HepG2 (cell line): ENCODE data around the gene SEC14L5. TPM values are rescaled to one million over a fixed set of nuclear protein-coding genes. Genes with fewer than 3 reads are reported as not detected.
A peak's percentile ranks its signal among the peaks of the same experiment; 100 is the strongest.

Experiments used
- BCLAF1 ChIP-seq: fragments of 450-650 bp; IDR thresholded peaks from 2 replicates; pipeline ENCODE4 v1.6.1; 2017; ENCODE audit warnings: mild to moderate bottlenecking
- CHCHD3 ChIP-seq: sonication (generic); formaldehyde crosslinking; IDR thresholded peaks from 2 replicates; pipeline ENCODE4 v1.8.0; 2022; ENCODE audit warnings: mild to moderate bottlenecking, missing genetic modification reagents, moderate library complexity
- CHD2 ChIP-seq: IDR thresholded peaks from 2 replicates; pipeline ENCODE4 v1.6.1; 2011; ENCODE audit warnings: low read depth, low read length, improper control_type of control experiment
- ETV6 ChIP-seq: sonication (generic); formaldehyde crosslinking; conservative IDR thresholded peaks from 2 replicates; pipeline ENCODE4 v1.4.0; 2020; ENCODE audit warnings: missing genetic modification reagents
- HHEX ChIP-seq: IDR thresholded peaks from 2 replicates; pipeline ENCODE4 v1.6.1; 2016; ENCODE audit warnings: control low read depth
- HNRNPLL ChIP-seq: fragments of 200-400 bp; formaldehyde crosslinking; IDR thresholded peaks from 2 replicates; pipeline ENCODE4 v1.6.1; 2017; ENCODE audit warnings: mild to moderate bottlenecking, low read depth, low read length; ENCODE audit not compliant: poor library complexity, severe bottlenecking
- HOXA3 ChIP-seq: sonication (generic); formaldehyde crosslinking; IDR thresholded peaks from 2 replicates; pipeline ENCODE4 v1.5.0; 2020; ENCODE audit warnings: missing genetic modification reagents
- KLF13 ChIP-seq: sonication (generic); formaldehyde crosslinking; IDR thresholded peaks from 2 replicates; pipeline ENCODE4 v1.4.0; 2020; ENCODE audit warnings: mild to moderate bottlenecking, missing genetic modification reagents
- KMT2A ChIP-seq: sonication (generic); formaldehyde crosslinking; IDR thresholded peaks from 2 replicates; pipeline ENCODE4 v1.4.0; 2020; ENCODE audit warnings: missing genetic modification reagents
- MIER2 ChIP-seq: IDR thresholded peaks from 2 replicates; pipeline ENCODE4 v1.6.1; 2016; ENCODE audit warnings: missing biosample characterization, missing genetic modification reagents
- POGZ ChIP-seq: sonication (generic); formaldehyde crosslinking; IDR thresholded peaks from 2 replicates; pipeline ENCODE4 v1.4.0; 2020; ENCODE audit warnings: mild to moderate bottlenecking, missing genetic modification reagents
- POLR2A ChIP-seq, 2 experiments: IDR thresholded peaks; 2 replicates each; pipeline ENCODE4 v1.6.1; 2011; ENCODE audit warnings: low read depth in 2 of 2, low read length in 2 of 2, mild to moderate bottlenecking in 1 of 2, moderate library complexity in 1 of 2; ENCODE audit not compliant: insufficient read depth in 1 of 2
- PRDM15 ChIP-seq: sonication (generic); formaldehyde crosslinking; IDR thresholded peaks from 2 replicates; pipeline ENCODE4 v1.4.0; 2020; ENCODE audit warnings: missing genetic modification reagents
- RELA ChIP-seq: sonication (generic); formaldehyde crosslinking; IDR thresholded peaks from 2 replicates; pipeline ENCODE4 v1.4.0; 2020; ENCODE audit warnings: missing genetic modification reagents
- SNAPC2 ChIP-seq: sonication (generic); formaldehyde crosslinking; IDR thresholded peaks from 2 replicates; pipeline ENCODE4 v1.8.1; 2022; ENCODE audit warnings: mild to moderate bottlenecking, missing genetic modification reagents
- TP53 ChIP-seq: sonication (generic); formaldehyde crosslinking; conservative IDR thresholded peaks from 2 replicates; pipeline ENCODE4 v1.4.0; 2020; ENCODE audit warnings: missing genetic modification reagents
- ZFP36L1 ChIP-seq: sonication (generic); formaldehyde crosslinking; IDR thresholded peaks from 2 replicates; pipeline ENCODE4 v1.8.0; 2022; ENCODE audit warnings: mild to moderate bottlenecking, missing genetic modification reagents, moderate library complexity
- ZMYM4 ChIP-seq: sonication (generic); formaldehyde crosslinking; IDR thresholded peaks from 2 replicates; pipeline ENCODE4 v1.8.1; 2023; ENCODE audit warnings: mild to moderate bottlenecking, missing genetic modification reagents
- ZNF282 ChIP-seq: fragments of 450-650 bp; IDR thresholded peaks from 2 replicates; pipeline ENCODE4 v1.6.1; 2018; ENCODE audit not compliant: partially characterized antibody
- ZNF329 ChIP-seq: sonication (generic); formaldehyde crosslinking; IDR thresholded peaks from 2 replicates; pipeline ENCODE4 v1.9.0; 2021; ENCODE audit warnings: low read depth, mild to moderate bottlenecking, missing genetic modification reagents
- ZNF451 ChIP-seq: sonication (generic); formaldehyde crosslinking; IDR thresholded peaks from 2 replicates; pipeline ENCODE4 v1.5.0; 2020; ENCODE audit warnings: mild to moderate bottlenecking, missing genetic modification reagents
- ZNF510 ChIP-seq: sonication (generic); formaldehyde crosslinking; IDR thresholded peaks from 2 replicates; pipeline ENCODE4 v1.4.0; 2020; ENCODE audit warnings: low read depth, mild to moderate bottlenecking, missing genetic modification reagents
- ZNF672 ChIP-seq: sonication (generic); formaldehyde crosslinking; IDR thresholded peaks from 2 replicates; pipeline ENCODE4 v1.8.1; 2022; ENCODE audit warnings: missing genetic modification reagents
- polyA plus RNA-seq, 8 experiments: library from polyadenylated mRNA; depleted of rRNA in 3 of 8; stranded (reverse) in 7 of 8; unstranded in 1 of 8; fragments of >200 nt; fragmentation: Illumina TruSeq in 4 of 8; extraction: Trizol in 4 of 8; gene quantifications; 2 replicates each; pipeline versions ENCODE4 v1.2.1 to v1.2.3, GENCODE V29; 2011 to 2016; ENCODE audit warnings: low read depth in 4 of 8, missing spikeins in 1 of 8, mixed read lengths in 1 of 8; ENCODE audit not compliant: insufficient read depth in 1 of 8
- total RNA-seq, 5 experiments: library from RNA; depleted of rRNA; stranded (reverse); fragments of >200 nt; fragmentation: Illumina TruSeq; extraction: Trizol; gene quantifications; 2 replicates each; pipeline ENCODE4 v1.2.3, GENCODE V29; 2016; ENCODE audit warnings: low read depth in 1 of 5
- TF ChIP-seq, protein P1 (sequence below): sonication (generic); formaldehyde crosslinking; IDR thresholded peaks from 2 replicates; pipeline ENCODE4 v1.4.0; 2020; ENCODE audit warnings: missing genetic modification reagents

SEC14L5 gene
- total and polyA plus RNA-seq, 2 of the 13 experiments (the other 11 are each of a cell fraction or from before 2014, with no cell fraction given): 0.40 to 0.42 TPM

GRCh38 chr16:4957720-4958509 lies at the start of gene SEC14L5 (continued):
- TF ChIP-seq RELA (CRISPR knock-in tag): 0 out of 2 replicates have a peak, but pooled peaks have one; percentile 66
- TF ChIP-seq HOXA3 (CRISPR knock-in tag): peak; percentile 52
- TF ChIP-seq ETV6: 0 out of 2 replicates have a peak, but pooled peaks have one; percentile 17
- TF ChIP-seq PRDM15: 0 out of 2 replicates have a peak, but pooled peaks have one; percentile 24
- TF ChIP-seq ZNF510 (CRISPR knock-in tag): no peak
- no peak; the same call in 1 of the 2 replicates for TF ChIP-seq ZNF672 (CRISPR knock-in tag)
- TF ChIP-seq ZNF329 (CRISPR knock-in tag): no peak
- TF ChIP-seq HNRNPLL: peak; percentile 93
- no peak for TF ChIP-seq KMT2A
- TF ChIP-seq SNAPC2 (CRISPR knock-in tag): 0 out of 2 replicates have a peak, but pooled peaks have one; percentile 11
- TF ChIP-seq HHEX (CRISPR knock-in tag): no peak
- peak; percentile 88 for TF ChIP-seq ZMYM4
- TF ChIP-seq MIER2: peak; percentile 97
- TF ChIP-seq ZNF451 (CRISPR knock-in tag): no peak
- no peak for TF ChIP-seq ZFP36L1 (CRISPR knock-in tag)
- TF ChIP-seq CHD2: no peak; the same call in 1 of the 2 replicates
- TF ChIP-seq TP53 (CRISPR knock-in tag): no peak
- TF ChIP-seq ZNF282: no peak
- TF ChIP-seq POLR2A (IDR thresholded peaks at IDR 0.05; ENCODE audit: insufficient read depth in 1 of 2, low read depth in 2 of 2, low read length in 2 of 2): peak; percentile 74 to 85
- 0 out of 2 replicates have a peak, but pooled peaks have one; percentile 12 for TF ChIP-seq POGZ
- TF ChIP-seq, protein P1, sequence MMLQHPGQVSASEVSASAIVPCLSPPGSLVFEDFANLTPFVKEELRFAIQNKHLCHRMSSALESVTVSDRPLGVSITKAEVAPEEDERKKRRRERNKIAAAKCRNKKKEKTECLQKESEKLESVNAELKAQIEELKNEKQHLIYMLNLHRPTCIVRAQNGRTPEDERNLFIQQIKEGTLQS (CRISPR knock-in tag): no peak
- no peak; the same call in 1 of the 2 replicates for TF ChIP-seq CHCHD3 (CRISPR knock-in tag)
- TF ChIP-seq BCLAF1: no peak
- TF ChIP-seq KLF13 (CRISPR knock-in tag): peak; percentile 90; the same call in 1 of the 2 replicates
